ENCODE data around the gene LRRC75A.
"Not testable (repeated sequence)": the region's sequence is repeated elsewhere in the genome, so short reads cannot be mapped to it uniquely, and the experiment has no call there.

LRRC75A gene

DNA sequence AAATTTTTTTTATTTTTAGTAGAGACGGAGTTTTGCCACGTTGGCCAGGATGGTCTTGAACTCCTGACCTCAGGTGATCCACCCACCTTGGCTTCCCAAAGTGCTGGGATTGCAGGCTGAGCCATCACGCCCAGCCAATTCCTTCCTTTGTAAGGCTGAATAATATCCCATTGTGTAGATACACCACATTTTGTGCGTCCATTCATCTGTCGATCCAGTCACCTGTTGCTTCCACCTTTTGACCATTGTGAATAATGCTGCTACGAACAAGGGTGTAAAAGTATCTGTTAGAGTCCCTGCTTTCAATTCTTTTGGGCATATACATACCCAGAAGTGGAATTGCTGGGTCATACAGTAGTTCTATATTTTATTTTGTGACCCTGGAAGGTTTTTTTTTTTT lies 61.3 kb downstream of the LRRC75A start:
- no peak for DNase-seq (ENCODE audit: low read depth)

DNA sequence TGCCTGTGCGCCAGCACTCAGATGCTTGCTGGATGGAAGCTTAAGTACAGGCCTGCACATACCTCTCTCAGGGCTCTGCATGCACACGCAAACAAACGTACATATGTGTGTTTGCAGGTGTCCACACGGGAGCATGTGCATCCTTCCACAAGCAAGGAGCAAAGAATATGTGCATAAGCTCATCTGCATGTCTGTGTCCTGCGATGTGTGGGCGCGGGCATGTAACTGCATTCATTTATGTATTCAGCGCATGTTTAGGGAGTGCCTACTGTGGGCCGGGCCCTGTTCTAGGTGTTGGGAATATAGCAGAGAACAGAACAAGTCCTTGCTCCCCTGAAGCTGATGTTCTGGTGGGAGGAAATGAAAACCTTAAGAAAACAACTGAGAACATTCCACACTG lies 62.9 kb downstream of the LRRC75A start:
- no peak for DNase-seq (ENCODE audit: low read depth)

DNA sequence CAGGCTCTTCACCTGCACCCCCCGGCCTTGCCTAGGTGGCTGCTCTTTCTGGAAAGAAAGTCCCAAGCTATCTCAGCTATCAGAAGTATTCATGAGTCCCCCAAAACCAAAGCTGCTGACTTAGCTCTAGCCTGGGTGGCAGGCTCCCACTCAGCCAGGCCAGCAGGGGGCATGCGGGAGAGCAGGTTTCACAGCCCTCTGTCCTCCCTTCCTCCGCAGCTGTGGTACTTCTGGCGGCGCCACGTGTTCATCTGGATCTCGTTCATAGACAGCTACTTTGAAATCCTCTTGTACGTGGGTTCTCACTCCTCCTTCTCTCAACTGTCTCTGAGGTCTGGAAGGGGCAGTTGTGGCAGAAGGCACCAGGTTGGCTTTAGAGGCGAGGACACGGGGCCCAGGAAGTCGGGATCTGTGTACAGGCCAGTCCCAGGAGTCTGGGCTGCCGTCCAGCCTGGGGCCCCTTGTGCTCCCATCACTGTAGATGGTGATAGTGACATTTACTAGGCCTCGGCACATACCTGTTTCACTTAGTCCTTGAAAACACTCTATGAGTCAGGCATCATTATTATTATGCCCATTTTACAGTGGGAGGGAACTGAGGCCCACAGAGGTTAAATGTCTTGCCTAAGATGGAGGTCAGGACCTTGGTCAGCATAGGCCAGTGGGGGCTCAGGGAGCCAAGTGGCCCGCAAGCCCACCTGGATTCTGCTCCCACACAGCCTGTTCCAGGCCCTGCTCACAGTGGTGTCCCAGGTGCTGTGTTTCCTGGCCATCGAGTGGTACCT lies 63.7 kb downstream of the LRRC75A start:
- DNase-seq (ENCODE audit: low read depth) = no peak

DNA sequence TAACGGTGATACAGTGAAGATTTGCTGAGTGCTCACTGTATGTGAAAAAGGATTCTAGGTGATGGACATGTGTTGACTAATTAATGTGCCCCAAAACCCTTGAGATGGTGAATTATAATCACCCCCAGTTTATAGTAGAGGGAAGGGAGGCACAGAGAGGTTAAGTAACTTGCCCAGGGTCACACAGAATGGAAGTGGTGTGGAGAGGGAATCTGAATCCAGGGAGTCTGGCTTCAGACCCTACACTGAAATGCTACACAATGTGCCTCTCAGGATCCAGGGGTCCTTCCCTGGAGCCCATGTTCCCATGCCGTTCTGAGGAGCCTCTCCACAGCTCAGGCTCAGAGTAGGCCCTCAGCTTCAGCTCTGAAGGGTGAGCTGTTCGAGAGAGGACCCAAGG lies 65.0 kb downstream of the LRRC75A start:
- DNase-seq (ENCODE audit: low read depth) = no peak

DNA sequence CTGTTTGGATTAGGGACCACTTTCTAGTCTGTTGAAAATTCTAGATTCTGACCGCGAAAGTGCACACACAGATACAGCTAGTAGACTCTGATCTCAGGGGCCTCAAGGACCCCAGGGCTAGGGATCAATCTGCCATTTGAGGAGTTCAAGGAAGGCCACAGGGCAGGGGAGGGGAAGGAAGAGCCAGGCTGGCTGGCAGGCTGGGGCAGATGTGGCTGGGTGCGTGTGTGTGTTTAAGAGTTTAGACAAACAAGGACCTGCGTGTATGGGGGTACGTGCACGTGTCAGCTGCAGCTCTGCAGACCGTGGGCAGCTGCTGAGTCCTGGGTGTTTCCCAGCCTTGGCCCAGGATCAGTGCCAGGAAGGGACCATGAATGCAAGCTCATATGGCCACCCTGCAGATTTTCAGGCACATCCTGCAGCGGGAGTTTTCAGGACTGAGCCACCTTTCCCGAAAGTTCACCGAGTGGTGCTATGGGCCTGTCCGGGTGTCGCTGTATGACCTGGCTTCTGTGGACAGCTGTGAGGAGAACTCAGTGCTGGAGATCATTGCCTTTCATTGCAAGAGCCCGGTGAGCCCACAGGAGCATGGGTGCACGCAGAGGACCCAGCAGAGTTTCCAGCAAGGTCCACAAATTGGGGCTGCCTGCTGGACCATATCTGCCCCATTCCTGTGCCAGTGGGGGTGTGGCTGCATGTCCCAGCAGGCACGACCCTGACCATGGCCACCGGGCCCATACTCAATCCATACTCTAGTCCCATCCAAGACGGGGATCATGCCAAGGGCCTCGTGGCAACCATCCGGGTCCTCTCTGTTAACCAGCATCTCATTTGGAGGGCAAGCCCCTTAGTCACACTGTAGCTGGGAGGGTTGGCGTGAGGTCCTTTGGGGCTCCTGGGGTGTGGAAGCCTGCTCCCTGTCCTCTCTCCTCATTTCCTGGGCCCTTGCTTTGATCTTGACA lies 66.0 kb downstream of the LRRC75A start:
- no peak for DNase-seq (ENCODE audit: low read depth)

DNA sequence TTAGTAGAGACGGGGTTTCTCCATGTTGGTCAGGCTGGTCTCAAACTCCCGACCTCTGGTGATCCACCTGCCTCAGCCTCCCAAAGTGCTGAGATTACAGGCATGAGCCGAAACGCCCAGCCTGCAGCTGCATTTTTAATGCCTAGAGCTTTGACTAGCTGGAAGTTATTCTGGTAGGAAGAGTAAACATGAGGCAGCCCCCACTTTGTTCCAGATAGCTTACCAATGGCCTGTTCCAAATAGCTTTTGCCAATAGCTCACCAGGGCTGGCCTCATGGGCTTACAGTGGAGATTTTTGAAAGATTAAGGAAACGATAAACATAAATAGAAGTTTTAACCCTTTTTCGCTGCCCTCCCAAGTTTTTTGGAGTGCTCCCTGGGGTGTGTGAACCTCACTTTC lies 66.8 kb downstream of the LRRC75A start:
- DNase-seq (ENCODE audit: low read depth) = no peak

DNA sequence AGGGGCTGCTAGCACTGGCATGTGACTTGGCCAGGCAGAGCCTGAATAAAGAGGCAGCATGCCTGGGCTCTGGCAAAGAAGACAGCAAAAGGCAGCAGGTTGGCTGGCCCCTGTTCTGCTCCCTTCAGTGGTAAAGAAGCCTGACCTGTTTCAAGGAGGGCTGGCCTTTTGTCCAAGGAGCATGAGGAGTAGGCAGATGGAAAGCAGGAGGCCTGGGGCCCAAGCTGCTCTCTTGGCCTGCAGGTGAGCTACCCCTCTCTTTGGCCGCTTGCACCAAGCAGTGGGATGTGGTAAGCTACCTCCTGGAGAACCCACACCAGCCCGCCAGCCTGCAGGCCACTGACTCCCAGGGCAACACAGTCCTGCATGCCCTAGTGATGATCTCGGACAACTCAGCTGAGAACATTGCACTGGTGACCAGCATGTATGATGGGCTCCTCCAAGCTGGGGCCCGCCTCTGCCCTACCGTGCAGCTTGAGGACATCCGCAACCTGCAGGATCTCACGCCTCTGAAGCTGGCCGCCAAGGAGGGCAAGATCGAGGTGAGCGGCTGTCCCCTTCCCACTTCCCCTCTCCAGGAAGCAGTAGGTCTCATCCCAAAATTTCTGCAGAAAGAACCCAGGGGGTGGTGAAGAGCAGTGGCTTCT lies 68.6 kb downstream of the LRRC75A start:
- DNase-seq (ENCODE audit: low read depth) = no peak

DNA sequence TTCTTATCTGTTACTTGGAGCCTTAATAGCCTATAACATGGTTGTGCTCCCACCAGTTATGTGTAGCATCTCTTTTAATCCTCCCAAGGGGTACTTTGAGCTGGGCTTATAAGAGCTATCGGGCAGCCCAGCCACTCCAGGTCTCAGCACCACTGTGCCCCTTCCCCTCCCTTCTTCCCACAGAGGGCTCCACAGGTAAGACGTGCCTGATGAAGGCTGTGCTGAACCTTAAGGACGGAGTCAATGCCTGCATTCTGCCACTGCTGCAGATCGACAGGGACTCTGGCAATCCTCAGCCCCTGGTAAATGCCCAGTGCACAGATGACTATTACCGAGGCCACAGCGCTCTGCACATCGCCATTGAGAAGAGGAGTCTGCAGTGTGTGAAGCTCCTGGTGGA lies 69.6 kb downstream of the LRRC75A start:
- no peak for DNase-seq (ENCODE audit: low read depth)

DNA sequence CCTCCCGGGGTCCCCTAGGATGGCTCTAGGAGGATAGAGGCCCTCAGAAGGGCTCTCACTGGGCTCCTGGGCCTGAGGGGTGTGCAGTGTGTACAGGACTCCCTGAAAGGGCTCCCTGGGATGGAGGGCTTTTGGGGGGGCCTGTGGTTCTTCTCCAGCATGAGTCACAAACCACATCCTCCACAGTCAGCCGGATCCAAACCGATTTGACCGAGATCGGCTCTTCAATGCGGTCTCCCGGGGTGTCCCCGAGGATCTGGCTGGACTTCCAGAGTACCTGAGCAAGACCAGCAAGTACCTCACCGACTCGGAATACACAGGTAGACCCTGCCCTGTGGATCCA lies 72.1 kb downstream of the LRRC75A start:
- peak; percentile 75 for DNase-seq (ENCODE audit: low read depth)

DNA sequence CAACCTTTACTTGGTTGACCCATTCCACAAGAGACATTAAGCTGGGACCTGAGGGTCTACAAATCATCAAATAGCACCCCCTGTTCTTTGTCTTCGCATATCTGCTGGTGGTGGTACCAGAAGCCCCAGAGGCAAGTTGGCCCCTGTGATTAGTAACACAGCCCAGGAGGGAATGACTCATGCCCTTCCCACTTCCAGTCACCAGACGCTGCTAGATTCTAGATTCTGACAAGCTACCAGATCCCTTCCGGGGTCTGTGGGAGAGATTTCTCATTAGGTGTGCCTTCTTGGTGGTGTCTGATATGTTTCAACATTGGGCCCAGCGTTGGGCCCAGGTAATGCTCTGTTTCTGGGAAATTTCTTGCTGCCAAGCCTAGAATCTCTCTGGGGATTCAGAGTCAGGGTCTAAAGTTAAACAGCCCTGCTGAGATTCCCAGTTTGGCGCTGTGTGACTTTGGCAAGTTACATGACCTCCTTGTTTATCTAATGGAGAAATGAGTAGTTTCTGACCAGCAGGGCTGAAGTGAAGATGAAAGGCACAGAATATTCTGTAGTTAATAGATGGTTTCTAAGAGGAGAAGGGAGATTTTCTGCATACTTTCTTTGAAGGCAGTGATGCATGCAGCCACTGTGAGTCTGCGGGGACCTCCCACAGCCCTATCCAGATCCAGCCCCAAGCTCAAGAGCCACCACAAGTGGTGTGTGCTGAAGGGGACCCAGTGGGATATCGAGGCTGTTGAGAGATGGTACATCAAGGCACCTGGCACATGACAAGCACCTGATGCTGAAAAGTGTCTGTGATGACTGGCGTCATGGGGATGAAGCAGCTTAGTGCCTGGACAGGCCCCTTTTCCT lies 72.7 kb downstream of the LRRC75A start:
- DNase-seq (ENCODE audit: low read depth) = peak; percentile 87

DNA sequence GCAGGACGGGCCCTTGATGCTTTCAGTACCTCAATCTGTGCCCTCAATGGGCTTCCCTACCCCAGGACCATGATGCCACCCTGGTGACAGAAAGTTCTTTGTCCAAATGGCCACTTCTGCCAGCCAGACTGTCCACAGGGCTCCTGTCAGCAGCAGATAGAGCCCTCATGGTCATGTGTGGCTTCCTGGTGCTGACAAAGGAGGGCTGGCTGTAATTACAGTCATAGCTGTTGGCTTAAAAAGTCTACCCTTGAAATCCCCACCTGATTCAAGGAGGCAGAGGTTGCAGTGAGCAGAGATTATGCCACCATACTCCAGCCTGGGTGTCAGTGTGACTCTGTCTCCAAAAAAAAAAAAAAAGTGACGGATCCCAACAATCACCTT lies 73.3 kb downstream of the LRRC75A start:
- no peak for DNase-seq (ENCODE audit: low read depth)

DNA sequence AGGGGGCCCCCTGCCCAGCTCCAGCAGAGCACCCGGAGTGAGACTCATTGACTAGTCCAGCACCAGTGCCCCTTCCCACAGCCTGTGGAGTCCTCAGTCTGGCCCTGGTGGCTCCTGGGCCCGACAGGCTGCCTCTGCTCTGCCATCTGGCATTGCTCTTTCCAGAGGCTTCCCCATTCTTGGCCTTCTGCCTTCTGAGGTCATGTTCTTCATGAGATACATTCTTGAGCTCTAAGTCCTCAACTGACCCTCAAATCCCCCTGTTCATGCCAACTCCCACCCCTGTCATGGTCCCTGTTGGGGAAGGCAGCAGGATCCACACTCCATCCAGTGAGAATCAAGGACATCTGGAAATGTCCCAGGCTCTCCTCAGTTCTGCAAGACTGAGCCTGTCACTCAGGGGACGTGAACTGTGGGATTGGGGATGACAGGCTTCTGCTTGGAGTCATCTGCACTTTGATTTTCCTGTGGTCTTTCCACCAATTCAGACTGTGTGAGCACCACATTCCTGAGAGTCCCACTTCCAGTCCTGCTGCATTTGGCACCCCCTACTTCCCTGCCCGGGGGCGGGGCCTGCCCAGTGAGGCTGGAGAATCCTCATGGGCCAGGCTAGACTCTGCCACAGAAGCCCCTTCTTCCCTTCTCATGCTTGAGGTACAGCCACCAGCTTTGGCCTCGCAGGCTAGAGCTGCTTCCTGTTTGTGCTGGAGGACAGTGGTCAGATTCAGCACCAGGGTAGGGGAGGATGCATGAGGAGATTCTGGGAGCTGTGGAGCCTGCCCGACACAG lies 73.9 kb downstream of the LRRC75A start:
- DNase-seq (ENCODE audit: low read depth) = no peak

DNA sequence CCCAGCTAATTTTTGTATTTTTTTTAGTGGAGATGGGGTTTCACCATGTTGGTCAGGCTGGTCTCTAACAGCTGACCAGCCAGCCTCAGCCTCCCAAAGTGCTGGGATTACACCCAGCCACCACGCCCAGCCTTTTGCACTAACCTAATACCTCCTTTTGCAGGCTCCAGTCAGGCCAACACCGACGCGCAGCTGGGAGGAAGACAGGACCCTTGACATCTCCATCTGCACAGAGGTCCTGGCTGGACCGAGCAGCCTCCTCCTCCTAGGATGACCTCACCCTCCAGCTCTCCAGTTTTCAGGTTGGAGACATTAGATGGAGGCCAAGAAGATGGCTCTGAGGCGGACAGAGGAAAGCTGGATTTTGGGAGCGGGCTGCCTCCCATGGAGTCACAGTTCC lies 74.6 kb downstream of the LRRC75A start:
- DNase-seq (ENCODE audit: low read depth) = no peak

DNA sequence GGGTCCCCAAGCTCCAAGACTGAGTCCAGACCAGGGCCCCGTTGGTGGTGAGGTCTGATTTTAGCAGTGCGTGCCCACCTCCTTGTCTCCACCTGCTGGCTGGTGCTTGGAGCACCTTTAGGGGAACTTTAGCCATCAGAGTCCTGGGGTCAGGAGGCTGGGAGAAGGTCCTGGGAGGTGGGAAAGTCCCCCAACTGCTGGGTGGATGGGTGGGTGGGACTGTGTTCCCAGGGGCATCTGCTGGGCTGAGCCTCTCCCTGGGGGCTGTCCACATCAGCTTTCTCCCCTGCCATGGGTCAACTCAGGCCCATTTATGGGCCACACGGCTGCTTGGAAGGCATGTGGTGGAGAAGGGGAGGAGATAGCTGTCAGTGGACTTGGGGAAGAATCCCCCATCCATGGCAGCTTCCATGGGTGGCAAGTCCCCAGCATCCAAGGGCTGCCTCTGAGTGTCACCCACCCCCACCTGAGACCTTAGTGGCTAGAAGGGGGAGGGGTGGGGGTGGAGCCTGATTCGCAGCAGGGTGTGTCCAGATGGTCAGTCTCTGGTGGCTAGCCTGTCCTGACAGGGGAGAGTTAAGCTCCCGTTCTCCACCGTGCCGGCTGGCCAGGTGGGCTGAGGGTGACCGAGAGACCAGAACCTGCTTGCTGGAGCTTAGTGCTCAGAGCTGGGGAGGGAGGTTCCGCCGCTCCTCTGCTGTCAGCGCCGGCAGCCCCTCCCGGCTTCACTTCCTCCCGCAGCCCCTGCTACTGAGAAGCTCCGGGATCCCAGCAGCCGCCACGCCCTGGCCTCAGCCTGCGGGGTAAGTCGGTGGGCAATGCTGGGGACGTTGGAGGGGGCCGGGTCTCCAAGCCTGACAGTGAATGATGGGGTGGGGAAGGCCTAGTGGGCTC lies 76.7 kb downstream of the LRRC75A start, which contains the start of gene TRPV2:
Gene TRPV2, plus strand, starts transcription at position 541 of the 894 bp plus-strand sequence. CDS start 2,098 bp downstream, outside the sequence.
- no peak for DNase-seq (ENCODE audit: low read depth)

DNA sequence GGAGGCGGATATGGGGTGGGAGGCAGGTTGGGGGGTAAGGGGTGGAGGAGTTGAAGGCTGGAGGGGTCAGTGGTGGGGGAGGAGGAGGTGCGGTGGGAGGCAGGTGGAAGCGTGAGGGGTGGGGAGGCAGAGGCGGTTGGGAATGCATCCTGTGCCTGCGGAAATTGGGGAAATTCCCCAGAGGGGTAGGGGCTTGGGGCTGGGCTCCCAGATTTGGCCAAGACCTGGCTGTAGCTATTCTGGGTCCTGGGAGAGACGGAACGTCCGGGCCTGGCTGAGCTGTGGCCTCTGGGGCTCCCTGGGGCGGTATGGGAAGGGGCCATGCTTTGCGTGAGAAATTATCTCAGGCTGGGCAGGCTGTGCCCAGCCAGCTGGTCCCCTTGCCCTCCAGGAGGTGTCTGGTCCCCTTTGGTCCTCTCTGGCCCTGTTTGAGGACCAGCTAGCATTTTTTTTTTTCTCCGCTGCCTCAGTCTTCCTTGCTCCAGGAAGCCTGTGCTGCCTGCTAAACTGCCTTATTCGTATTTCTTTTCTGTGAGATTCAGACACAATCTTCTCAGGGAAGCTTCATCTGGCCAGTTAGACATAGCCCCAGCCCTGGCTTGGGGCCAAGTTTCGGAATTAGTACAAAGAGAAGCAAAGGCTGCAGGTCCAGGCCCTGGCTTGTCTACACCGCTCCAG lies 83.9 kb downstream of the LRRC75A start:
- DNase-seq (ENCODE audit: low read depth) = no peak

DNA sequence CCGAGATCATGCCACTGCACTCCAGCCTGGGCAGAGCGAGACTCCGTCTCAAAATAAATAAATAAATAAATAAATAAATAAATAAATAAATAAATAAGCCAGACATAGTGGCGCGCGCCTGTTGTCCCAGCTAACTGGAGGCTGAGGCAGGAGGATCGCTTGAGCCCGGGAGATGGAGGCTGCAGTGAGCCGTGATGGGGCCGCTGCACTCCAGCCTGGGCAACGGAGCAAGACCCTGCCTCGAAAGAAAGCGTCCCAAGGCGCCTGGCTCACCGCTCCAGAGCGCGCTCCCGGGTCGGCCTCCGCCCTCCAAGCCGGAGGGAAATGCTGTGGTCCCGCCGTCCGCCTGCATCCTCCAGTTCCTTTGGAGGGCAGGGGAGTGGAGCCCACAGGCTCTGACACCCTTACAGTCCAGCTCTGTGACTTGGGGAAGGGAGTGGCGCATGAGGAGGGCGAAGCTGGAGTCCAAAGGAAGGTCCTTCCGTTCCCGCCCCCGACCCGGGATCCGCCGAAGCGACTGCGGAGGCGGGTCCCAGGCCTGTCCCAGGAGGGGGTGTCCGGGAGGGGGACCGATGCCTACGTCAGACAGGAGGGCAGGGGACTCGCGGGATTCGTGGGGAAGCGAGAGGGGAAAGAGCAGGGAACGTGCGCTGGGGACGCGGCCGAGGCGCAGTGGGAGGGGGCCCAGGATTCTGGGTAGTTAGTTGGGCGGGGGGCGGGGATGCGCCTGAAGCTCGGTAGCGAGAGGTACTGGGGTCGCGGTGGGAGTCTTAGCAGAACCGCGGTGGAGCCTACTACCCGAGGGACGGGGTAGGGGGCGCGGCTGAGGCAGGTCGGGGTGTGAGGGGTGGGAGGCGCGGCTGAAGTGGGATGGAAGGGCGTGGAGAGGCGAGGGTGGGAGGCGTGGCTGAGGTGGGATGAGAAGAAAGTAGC lies 85.0 kb downstream of the LRRC75A start:
- DNase-seq (ENCODE audit: low read depth) = no peak

DNA sequence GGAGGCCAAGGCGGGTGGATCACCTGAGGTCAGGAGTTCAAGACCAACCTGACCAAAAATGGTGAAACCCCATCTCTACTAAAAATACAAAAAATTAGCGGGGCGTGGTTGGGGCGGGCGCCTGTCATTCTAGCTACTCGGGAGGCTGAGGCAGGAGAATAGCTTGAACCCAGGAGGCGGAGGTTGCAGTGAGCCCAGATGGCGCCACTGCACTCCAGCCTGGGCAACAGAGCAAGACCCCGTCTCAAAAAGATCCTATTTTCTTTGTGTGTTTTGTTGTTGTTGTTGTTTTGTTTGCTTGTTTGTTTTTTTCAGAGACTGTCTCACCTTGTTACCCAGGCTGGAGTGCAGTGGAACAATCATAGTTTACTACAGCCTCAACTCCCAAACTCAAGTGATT lies 88.1 kb downstream of the LRRC75A start:
- DNase-seq (ENCODE audit: low read depth) = not testable (repeated sequence)

Measured in stromal cell of bone marrow (primary cell).